ENCODE results near the gene PDE7B. TPM values are rescaled to one million over a fixed set of nuclear protein-coding genes. Genes with fewer than 3 reads are reported as not detected.
A peak's percentile ranks its signal among the peaks of the same experiment; 100 is the strongest.

The PDE7B gene
- total and polyA plus RNA-seq, 2 of the 4 experiments (the other 2 are of a cell fraction) = 7.8 to 12.4 TPM

DNA sequence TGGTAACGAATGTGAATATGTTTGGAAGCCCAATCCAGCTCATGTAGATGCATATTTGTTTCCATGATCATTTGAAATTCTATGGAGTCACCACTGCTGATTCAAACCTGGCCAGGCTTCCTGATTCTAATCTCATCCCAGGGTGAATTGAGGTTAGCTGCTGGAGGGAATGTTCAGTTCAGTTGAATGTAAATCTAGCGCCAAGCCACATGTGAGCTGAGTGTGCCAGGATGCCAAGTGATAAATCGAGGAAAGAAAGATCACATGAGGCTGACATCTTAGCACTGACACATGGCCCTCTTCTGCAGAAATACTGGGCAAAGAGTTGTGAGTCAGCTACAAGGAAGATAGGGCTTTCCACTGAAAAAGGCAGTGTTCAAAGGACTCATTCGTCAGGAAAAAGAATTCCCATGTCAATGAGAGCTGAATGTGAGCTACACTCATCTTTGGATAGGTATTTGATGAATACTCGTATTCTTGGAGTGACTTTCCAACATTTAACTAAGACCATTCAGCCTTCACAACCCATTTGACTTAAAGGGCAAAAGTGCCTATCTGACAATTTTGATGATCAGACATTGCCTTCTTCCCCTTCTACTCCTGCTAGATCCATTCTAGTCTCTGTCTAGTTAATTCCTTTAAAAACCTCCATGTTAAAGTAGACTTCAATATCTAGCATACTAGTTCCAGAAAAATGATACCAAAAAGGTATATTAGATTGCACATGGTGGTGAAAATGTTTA, 226.5 kb downstream of the PDE7B start (continued):
- TF ChIP-seq MAZ (IDR thresholded peaks at IDR 0.05; ENCODE audit: borderline replicate concordance, low read depth, low read length) (no peak), SMC3 (IDR thresholded peaks at IDR 0.05; ENCODE audit: low read depth, low read length) (peak; percentile 17; the same call in 1 of the 2 replicates)

DNA sequence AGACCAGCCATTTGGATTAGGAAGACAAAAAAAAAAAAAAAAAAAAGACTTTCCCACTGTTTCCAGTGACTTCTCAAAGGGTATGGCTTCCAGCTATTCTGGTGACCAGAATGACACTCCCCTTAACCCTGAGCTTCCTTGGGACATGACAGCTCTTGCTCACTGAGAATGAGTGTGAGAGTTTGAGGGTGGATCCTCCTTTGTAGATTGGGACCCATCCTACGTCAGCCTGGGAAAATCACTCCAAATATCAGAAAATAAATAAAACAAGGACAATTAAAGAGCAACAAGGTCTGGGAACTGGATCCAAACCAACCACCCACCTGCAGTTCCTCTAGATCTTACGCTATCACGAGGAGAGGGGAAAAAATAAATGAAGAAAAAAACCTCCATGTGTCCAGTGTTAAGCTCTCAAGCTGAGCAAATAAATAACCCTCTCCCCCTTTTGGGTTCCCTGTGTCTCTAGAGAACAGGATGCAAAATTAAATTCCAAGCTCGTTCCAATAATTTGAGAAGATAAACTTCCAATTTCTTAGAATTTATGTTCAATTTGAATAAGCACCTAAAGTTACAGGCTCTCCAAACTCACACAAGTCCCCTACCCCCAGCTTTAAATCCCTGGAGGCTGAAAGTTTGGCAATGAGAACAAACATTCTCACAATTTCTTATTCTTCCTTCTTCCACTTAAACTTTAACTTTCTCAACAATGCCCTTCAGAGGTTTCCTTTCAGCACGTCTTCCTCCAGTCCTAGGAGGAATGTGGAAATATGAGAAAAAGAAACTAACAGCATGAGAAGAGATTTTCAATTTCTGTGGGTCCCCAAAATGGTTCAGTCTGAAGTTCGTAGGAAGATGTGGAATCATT, 228.4 kb downstream of the PDE7B start:
- WGBS, 2 experiments (ENCODE audit: extremely low coverage in 2 of 2, insufficient read length in 1 of 2) = no CpG with 5 or more reads among the region's 6 CpGs
- CTCF ChIA-PET = no interaction called here
- POLR2A ChIA-PET (ENCODE audit: unreplicated experiment) = no interaction called here

More for the DNA sequence above, 228.4 kb downstream of the PDE7B start:
- no peak overlapping the region for H2BK120ac ChIP-seq (ENCODE audit: low read depth, low read length)
- DNase-seq (no peak), ATAC-seq (ENCODE audit: low read depth) (no peak)
- H4K5ac ChIP-seq (ENCODE audit: low read depth, low read length) = peak overlapping the region; percentile 29; the same call in 1 of the 2 replicates
- no peak overlapping the region for H2BK20ac ChIP-seq (ENCODE audit: low read depth, low read length)
- intact Hi-C loops (cut with micrococcal nuclease) (no loop called here), dilution Hi-C loops (cut with HindIII; ENCODE audit: low sequenced_read_pairs, unreplicated experiment) (no loop called here), in situ Hi-C loops (cut with MboI; ENCODE audit: low sequenced_read_pairs) (no loop called here)
- no peak overlapping the region for H3K14ac ChIP-seq (replicated peaks; ENCODE audit: low read depth, low read length)
- H3K18ac ChIP-seq (ENCODE audit: low read depth, low read length) = peak overlapping the region; percentile 36; the same call in 1 of the 2 replicates
- no peak overlapping the region for H2AK9ac ChIP-seq (replicated peaks; ENCODE audit: low read depth, low read length, poor library complexity)
- TF ChIP-seq MXI1 (IDR thresholded peaks at IDR 0.05; ENCODE audit: borderline replicate concordance, low read depth, low read length) (no peak), SMC3 (IDR thresholded peaks at IDR 0.05; ENCODE audit: low read depth, low read length) (no peak), RAD21 (IDR thresholded peaks at IDR 0.05; ENCODE audit: low read length) (no peak), NFE2L2 (IDR thresholded peaks at IDR 0.05; ENCODE audit: low read depth, low read length) (no peak), CHD1 (IDR thresholded peaks at IDR 0.05; ENCODE audit: low read depth, low read length) (no peak), MAFK (IDR thresholded peaks at IDR 0.05; ENCODE audit: low read depth, low read length) (no peak), CEBPB (IDR thresholded peaks at IDR 0.05; ENCODE audit: low read depth, low read length) (no peak), MAZ (IDR thresholded peaks at IDR 0.05; ENCODE audit: borderline replicate concordance, low read depth, low read length) (no peak)
- TF ChIP-seq, protein P1, sequence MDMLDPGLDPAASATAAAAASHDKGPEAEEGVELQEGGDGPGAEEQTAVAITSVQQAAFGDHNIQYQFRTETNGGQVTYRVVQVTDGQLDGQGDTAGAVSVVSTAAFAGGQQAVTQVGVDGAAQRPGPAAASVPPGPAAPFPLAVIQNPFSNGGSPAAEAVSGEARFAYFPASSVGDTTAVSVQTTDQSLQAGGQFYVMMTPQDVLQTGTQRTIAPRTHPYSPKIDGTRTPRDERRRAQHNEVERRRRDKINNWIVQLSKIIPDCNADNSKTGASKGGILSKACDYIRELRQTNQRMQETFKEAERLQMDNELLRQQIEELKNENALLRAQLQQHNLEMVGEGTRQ (IDR thresholded peaks at IDR 0.05; ENCODE audit: low read depth, low read length) = no peak
- H3K9me3 ChIP-seq (ENCODE audit: control insufficient read depth, insufficient read depth, low read length) = no peaks in the 10 kb centered on the region
- no peak overlapping the region for H2BK15ac ChIP-seq (ENCODE audit: low read depth, low read length)
- no peak overlapping the region for H3K56ac ChIP-seq (ENCODE audit: extremely low read depth, insufficient read depth, low read length)
- H2AK5ac ChIP-seq (ENCODE audit: low read depth, low read length) = no peak overlapping the region
- H4K91ac ChIP-seq (ENCODE audit: insufficient read depth, low read depth, low read length) = no peak overlapping the region; the same call in 1 of the 2 replicates
- BruUV-seq (replicated peaks) = no TSS peak
- H3K4me1 ChIP-seq (ENCODE audit: control insufficient read depth, insufficient read depth, low read length) = peaks cover 16% of the 10 kb centered on the region
- H3K9ac ChIP-seq (ENCODE audit: low read depth, low read length) = no peak overlapping the region
- H3K4me3 ChIP-seq (ENCODE audit: insufficient read depth, low read depth, low read length) = no peak overlapping the region
- H3K9me1 ChIP-seq (ENCODE audit: insufficient read depth, low read length) = peaks cover 18% of the 10 kb centered on the region
- H3K4me2 ChIP-seq (ENCODE audit: low read depth, low read length) = no peak overlapping the region
- H3K36me3 ChIP-seq (ENCODE audit: control insufficient read depth, insufficient read depth, low read length) = peaks cover 2% of the 10 kb centered on the region
- H3K4ac ChIP-seq (ENCODE audit: low read depth, low read length) = no peak overlapping the region
- peaks cover 29 to 72% of the 10 kb centered on the region in 2 experiments for H3K79me1 ChIP-seq (ENCODE audit: low read depth in 1 of 2, low read length in 2 of 2)
- H4K20me1 ChIP-seq (ENCODE audit: insufficient read depth, low read length) = no peaks in the 10 kb centered on the region; the same call in 1 of the 2 replicates
- H2AFZ ChIP-seq (replicated peaks; ENCODE audit: low read length, poor library complexity) = no peak overlapping the region
- H3K23ac ChIP-seq (ENCODE audit: low read depth, low read length) = no peak overlapping the region
- no peak overlapping the region for H2BK5ac ChIP-seq (ENCODE audit: low read depth, low read length, poor library complexity, severe bottlenecking)
- H3K27me3 ChIP-seq (ENCODE audit: control insufficient read depth, insufficient read depth, low read length) = no peaks in the 10 kb centered on the region
- H4K8ac ChIP-seq (ENCODE audit: low read depth in 2 of 2, low read length in 2 of 2) = no peak overlapping the region
- H3K27ac ChIP-seq (ENCODE audit: insufficient read depth, low read length) = no peak overlapping the region
